T-helper 22 cell (primary cell): ENCODE data around the gene THAP4.

Source experiments
- DNase-seq: peaks from one replicate; pipeline ENCODE4 v3.0.0-alpha.2; 2020; ENCODE audit warnings: low read depth

The THAP4 gene

DNA sequence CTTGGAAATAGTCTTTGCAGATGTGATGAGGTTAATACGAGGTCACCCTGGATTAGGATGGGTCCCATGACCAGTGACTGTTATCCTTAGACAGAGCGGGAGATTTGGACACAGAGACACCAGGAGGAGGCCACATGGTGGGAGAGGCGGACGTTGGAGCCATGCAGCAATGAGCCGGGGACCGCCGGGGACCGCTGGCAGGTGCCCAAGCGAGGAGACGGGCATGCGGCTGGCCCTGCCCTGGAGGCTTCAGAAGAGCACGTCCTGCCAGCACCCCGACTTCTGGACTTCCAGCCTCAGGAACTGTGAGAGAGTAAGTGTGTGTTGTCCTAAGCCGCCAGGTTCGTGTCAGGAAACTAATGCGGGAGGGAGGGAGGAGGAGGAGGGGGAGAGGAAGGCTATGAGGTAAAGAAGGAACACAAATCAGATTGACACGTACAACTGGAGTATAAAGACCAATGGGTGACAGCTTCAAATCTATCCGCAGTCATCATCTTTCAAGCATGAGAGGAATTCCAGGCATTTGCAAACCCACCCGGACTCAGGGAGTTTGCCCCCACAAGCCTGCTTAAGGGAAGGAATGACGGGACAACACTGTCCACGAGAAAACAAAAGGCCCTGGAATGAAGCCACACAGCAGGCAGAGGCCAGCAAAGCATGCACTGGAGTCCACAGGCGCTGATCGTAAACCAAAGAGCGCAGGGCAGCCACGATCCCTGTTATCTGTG lies 90.0 kb downstream of the THAP4 start:
- DNase-seq: no peak

DNA sequence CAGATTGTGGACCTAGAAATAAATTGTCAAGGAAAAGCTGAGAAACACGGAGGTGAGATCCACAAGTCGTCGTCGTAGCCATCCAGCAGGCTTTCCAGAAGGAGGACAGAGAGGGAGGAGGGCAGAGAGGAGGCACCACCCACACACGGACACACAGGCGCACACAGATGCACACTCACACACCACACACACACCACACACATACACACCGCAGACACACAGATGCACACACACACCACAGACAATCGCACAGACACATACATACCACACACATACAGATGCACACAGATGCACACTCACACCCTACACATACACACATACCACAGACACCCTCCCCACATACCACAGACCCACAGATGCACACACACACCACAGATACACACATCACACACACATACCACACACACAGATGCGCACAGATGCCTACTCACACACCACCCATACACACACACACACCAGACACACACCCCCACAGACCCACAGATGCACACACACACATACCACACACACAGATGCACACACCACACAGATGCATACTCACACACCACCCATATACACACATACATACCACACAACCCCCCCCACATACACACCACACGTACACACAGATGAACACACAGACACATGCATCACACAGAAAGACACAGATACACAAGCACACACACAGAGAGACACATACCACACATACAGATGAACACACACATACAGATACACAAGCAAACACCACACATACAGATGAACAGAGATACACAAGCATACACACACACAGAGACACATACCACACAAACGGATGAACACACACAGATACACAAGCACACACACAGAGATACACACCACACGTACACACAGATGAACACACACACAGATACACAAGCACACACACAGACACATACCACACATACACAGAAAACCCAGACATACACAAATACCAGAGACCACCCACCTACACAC lies 91.2 kb downstream of the THAP4 start:
- DNase-seq: no peak

- no peak for DNase-seq
These were observed 91.9 kb downstream of the THAP4 start for GRCh38 chr2:241545106-241545505.

GRCh38 chr2:241542278-241542605 lies 94.7 kb downstream of the THAP4 start:
- DNase-seq: no peak

DNA sequence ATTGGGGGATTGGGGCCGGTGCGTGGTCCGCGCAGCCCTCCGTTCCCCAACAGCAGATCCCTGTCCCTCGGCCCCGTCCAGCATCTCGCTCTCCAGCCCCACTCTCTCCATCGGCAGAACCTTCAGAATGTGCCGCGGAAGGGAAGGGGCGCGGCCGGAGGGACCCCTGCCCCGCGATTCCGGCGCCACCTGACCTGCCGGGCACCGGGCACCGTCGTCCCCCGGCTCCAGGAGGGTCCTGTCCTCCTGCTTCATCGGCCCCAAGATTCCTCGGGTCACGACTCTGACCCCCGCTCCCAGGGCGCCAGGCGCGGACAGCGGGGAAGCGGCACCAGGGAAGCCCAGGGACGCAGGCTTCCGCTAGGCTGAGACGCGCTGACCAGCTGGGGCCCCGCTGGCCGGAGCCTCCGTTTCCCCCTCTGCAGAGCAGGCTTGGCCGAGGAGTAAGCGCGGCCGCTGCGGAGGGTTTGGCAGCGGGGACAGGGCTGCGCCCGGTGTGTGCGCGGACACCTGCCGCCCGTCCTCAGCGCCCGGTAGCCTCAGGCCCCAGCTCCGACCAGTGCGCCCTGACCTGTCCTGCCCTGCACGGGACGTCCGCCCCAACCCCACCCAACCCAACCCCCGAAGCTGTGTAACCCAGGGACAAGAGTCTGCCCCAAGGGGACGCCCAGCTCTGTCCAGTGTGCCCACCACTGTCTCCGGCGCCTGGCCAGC lies 95.2 kb downstream of the THAP4 start:
- no peak for DNase-seq

DNA sequence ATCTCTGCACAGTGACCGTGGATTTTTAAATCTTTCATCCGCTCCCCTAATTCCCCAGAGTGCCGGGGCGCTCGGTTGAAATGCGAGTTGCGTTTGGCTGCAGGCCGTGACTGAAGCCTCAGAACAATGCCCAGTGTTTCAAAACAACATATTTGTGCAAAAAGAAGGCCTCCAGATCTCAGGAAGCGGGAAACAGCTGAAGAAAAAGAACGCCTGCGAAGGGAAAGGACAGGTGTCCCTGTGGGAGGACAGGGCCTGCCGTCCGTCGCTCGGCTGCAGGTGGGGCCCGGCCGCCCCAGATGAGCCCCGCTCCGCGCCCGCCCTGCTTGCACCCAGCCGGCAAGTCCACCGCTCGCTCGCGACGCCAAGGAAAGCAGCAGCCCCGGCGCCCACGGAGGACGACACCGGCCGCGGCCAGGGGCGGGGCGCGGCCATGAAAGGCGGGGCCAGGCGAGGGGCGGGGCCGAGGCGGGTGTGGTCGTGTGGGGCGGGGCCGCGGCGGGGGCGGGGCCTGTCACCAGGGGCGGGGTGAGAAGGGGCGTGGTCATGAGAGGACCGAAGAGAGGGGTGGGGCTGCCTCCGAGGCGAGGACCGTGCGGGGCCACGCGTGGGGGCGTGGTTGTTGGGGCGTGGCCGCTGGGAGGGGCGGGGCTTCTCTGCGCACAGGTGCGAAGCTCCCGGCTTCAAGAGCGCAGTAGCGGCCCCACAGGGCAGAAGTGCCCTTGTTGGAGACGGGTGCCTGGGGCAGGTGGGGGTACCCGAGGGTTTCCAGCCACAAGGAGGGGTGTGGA lies 96.0 kb downstream of the THAP4 start:
- DNase-seq: peak; percentile 27

GRCh38 chr2:241540401-241540770 lies 96.6 kb downstream of the THAP4 start:
- no peak for DNase-seq

DNA sequence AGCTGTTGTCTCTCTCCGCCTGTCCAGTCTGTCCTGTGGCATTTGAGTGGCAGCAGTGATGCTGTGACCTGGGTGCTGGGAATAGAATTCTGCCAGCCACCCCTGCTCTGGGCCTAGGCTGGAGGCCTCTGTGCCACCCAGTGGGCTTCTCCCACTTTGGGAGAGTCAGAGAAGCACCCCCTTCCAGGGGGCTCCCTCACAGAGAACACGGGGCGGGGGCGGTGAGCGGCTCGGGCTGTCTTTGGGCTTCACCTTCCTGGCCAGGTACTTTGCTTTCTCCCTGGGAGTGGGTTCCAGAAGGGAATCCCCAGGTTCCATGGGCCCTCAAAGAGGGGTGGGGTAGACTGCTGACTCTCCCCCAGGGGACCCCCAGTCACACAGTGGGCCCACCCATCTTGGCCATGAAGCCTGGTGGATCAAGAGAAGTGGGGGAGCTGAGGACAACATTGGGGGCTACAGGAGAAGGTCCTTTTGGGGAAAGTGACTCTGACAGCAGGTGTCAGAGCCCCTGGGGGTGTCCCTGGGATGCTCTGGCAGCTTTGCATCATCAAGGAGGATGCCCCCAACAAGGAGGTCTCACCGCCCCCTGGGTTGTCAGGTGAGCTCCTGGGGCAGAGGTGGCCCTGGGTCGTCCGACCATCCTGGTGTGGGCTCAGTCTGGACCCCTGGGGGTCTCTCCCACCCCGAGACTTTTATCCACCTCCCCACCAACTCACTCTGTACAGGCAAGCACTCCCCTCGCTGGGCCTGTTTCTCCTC lies 97.2 kb downstream of the THAP4 start:
- DNase-seq: no peak

DNA sequence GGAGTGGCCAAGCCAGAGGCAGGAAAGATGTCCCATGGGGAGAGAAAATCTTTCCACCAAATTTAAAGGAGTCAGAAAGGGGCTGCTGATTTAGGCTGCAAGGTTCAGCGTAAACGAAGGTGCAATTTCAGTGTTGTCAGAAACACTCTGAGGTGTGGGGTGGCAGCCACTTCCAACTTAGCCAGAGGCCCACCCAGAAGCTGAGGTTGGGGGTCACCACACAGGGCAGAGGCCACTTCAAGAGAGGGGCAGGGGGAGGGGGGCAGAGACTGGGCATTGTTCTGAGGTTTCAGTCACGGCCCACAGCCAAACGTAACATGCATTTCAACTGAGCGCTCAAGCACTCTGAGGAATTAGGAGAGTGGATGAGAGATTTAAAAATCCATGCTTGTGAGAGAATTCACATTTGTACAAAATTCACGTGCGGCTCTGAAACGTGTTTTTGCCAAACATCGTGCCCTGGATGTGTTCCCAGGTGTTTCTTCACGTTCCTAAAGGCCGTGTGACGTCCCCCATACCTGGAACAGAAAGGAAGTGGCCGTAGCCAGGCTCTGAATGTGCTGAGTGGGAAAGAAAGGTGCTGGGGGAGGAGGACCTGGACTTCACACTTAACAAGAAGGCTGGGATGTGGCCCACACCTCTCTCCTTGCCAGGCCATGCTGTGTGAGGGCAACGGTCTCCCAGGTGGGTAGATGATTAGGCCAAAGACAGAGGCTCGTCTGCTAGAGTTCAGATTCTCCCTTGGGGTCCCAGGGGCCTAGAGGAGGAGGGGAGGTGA lies 97.9 kb downstream of the THAP4 start:
- DNase-seq: no peak

DNA sequence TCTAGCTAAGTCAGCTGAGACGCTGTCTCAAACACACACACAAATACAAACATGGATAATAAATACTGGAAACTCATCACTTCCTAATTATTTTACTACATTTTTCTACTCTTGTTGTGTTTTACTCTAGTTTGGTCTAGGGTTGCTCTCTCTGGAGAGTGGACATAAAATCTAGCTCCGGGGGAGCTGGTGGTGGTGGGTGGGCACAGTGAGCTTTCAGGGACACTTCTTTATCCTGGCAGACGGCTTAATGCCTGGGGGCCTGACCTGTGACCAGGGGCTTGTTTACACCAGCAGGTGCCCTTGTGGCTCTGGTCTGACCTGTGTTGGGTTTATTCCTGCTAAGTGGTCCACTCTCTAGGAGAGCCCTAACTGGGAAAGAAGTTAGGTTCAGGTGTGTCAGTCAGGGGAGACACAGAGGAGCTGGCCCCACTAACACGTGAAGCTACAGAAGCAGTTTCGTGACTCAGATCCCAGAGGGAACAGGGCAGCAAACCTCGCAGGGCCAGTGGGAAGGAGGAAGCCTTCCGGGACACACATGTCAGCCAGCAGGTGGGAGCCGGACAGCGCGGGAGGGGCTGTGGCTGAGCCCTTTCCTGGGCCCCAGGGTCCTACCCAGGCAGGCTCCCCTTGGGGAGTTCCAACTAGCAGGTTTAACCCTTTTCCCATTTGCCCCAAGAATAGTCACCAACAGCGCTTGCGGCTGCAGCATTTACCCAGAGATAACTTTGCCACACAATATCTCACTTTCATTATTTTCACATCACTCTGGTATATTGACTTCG lies 100.9 kb downstream of the THAP4 start:
- no peak for DNase-seq

DNA sequence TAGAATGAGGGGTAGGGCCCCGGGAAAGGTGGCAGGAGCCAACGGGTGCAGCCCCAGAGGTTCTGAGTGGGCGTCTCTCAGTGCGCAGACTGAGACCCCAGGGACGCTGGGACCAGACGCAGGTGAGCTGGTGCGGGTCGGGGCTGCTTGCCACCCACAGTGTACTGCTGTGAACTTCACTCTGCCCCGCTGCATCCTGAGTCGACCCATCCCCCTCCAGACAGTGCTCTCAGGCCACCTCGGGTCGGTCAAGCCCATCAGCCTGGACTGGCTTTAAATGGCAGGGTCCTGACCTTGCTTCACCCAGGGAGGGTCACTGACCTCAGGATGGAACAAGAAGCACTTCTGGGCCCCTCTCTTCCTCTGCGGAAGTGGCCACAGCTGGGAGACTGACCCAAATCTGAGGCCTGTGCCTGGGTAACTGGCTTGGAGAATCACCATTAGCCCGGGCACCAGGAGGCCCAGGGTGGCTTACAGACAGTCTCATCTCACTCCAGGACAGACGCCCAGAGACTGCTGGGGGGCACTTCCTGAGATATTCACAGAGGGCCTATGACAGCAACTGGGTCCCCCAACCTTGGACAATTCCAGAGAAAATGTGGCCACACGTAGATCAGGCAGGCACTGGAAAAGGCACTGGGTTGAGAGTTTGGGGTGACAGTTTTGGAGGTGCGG lies 102.1 kb downstream of the THAP4 start:
- no peak for DNase-seq
